GM06990 (cell line): Measurements from ENCODE around the gene FAM78B.

Source experiments
- DNase-seq: peaks from one replicate; pipeline ENCODE4 v3.0.0-alpha.2; 2011; ENCODE audit not compliant: insufficient read length; ENCODE audit errors: extremely low read depth
- H3K27me3 ChIP-seq: replicated peaks from 2 replicates; pipeline ENCODE4 v1.6.0; 2011; ENCODE audit warnings: low read length; ENCODE audit not compliant: control insufficient read depth, insufficient read depth
- H3K36me3 ChIP-seq: 2 replicates; pipeline ENCODE4 v1.5.1; 2011; ENCODE audit warnings: low read length; ENCODE audit not compliant: control insufficient read depth, insufficient read depth
- H3K4me3 ChIP-seq: replicated peaks from 2 replicates; pipeline ENCODE4 v1.5.1; 2011; ENCODE audit warnings: low read depth, mild to moderate bottlenecking, control low read depth, low read length
- CTCF ChIP-seq: IDR thresholded peaks from 2 replicates; pipeline ENCODE4 v1.5.1; 2011; ENCODE audit warnings: low read length, control low read depth, mild to moderate bottlenecking, inconsistent platforms; ENCODE audit not compliant: insufficient read depth, poor library complexity, severe bottlenecking

Gene FAM78B

GRCh38 chr1:166193057-166193698 is 26.4 kb upstream of the FAM78B start:
- no peak for TF ChIP-seq CTCF
- no peak overlapping the region for H3K4me3 ChIP-seq
- DNase-seq: no peak
- H3K36me3 ChIP-seq: no peaks in the 10 kb centered on the region
- H3K27me3 ChIP-seq: no peaks in the 10 kb centered on the region

GRCh38 chr1:166190400-166190799 is 23.6 kb upstream of the FAM78B start:
- Histone ChIP-seq H3K36me3 (no peaks in the 10 kb centered on the region), H3K27me3 (no peaks in the 10 kb centered on the region), H3K4me3 (no peak overlapping the region)
- DNase-seq: no peak
- no peak for TF ChIP-seq CTCF

GRCh38 chr1:166189126-166189525 is 22.3 kb upstream of the FAM78B start:
- Histone ChIP-seq H3K27me3 (no peaks in the 10 kb centered on the region), H3K4me3 (no peak overlapping the region), H3K36me3 (no peaks in the 10 kb centered on the region)
- no peak for DNase-seq
- no peak for TF ChIP-seq CTCF

GRCh38 chr1:166185526-166185925 is 18.7 kb upstream of the FAM78B start:
- no peak overlapping the region for H3K4me3 ChIP-seq
- H3K27me3 ChIP-seq: no peaks in the 10 kb centered on the region
- H3K36me3 ChIP-seq: no peaks in the 10 kb centered on the region
- TF ChIP-seq CTCF: no peak
- no peak for DNase-seq

- no peak overlapping the region for H3K4me3 ChIP-seq
- no peaks in the 10 kb centered on the region for H3K36me3 ChIP-seq
- DNase-seq: no peak
- H3K27me3 ChIP-seq: no peaks in the 10 kb centered on the region
- no peak for TF ChIP-seq CTCF
These were observed 18.1 kb upstream of the FAM78B start for GRCh38 chr1:166184897-166185296.

- TF ChIP-seq CTCF: no peak
- DNase-seq: no peak
- Histone ChIP-seq H3K27me3 (no peaks in the 10 kb centered on the region), H3K36me3 (no peaks in the 10 kb centered on the region), H3K4me3 (no peak overlapping the region)
These were observed 17.2 kb upstream of the FAM78B start for GRCh38 chr1:166184012-166184411.
